Mucosa of descending colon (tissue), 3 donors: Measurements from ENCODE around the gene APOL6. TPM values are rescaled to one million over a fixed set of nuclear protein-coding genes. Genes with fewer than 3 reads are reported as not detected.

Source experiments
- ATAC-seq: fragments of 200-7000 bp; cut with Tn5 transposase; one replicate; pipeline ENCODE4 v1.9.1; 2020; ENCODE audit warnings: mild to moderate bottlenecking, moderate library complexity
- DNase-seq, 3 donors: peaks; one replicate each; pipeline ENCODE4 v3.0.0-alpha.2; 2020
- H3K36me3 ChIP-seq: fragments of 200-600 bp; one replicate; pipeline ENCODE4 v1.8.0; 2021; ENCODE audit warnings: low read depth, mild to moderate bottlenecking
- H3K4me1 ChIP-seq: fragments of 200-600 bp; one replicate; pipeline ENCODE4 v1.8.0; 2021; ENCODE audit warnings: low read depth, mild to moderate bottlenecking
- H3K4me3 ChIP-seq: fragments of 200-600 bp; one replicate; pipeline ENCODE4 v1.8.0; 2021; ENCODE audit warnings: mild to moderate bottlenecking
- H3K9me3 ChIP-seq: fragments of 200-600 bp; one replicate; pipeline ENCODE4 v1.8.0; 2021; ENCODE audit warnings: mild to moderate bottlenecking
- CTCF ChIP-seq: fragments of 200-600 bp; IDR thresholded peaks from one replicate; pipeline ENCODE4 v1.8.0; 2022; ENCODE audit warnings: antibody characterized with exemption, mild to moderate bottlenecking
- intact Hi-C, 2 donors: fragments of 100-400 bp; cut with DNase I in 1 of 2; cut with micrococcal nuclease in 1 of 2; formaldehyde crosslinking; loops; one replicate each; pipeline versions ENCODE4 v1.11.0 to v1.11.1; 2022; cut with DNase I, micrococcal nuclease
- total RNA-seq, 3 donors: library from RNA; stranded (reverse); fragmentation: NEBNext Ultra II Directional in 2 of 3; extraction: Animal tissue kit (Norgen Biotek cat#: 25700) in 2 of 3; gene quantifications; one replicate each; pipeline versions ENCODE4 v1.2.1 to v1.2.4, GENCODE V29; 2021 to 2023
- donor health status: DM: no; HTN: no; CAD: no; lungs with moderate emphysema.
- donor health status: DM: no; HTN: no; CAD: no.
- donor health status: DM: no; HTN: yes; CAD: no.

Gene APOL6
- total RNA-seq, 3 donors from 2014 or later: 40.3 to 43.1 (median 42.1) TPM

- Histone ChIP-seq H3K9me3 (no peaks in the 10 kb centered on the region), H3K4me1 (no peaks in the 10 kb centered on the region), H3K4me3 (no peak overlapping the region), H3K36me3 (no peaks in the 10 kb centered on the region)
- TF ChIP-seq CTCF: no peak
- DNase-seq: no peak
- peak; percentile 34 for ATAC-seq
- intact Hi-C loops: no loop called here
These were observed 46.3 kb upstream of the APOL6 start for GRCh38 chr22:35601743-35602615.

GRCh38 chr22:35604621-35605368 is 43.5 kb upstream of the APOL6 start:
- H3K9me3 ChIP-seq: no peaks in the 10 kb centered on the region
- H3K4me1 ChIP-seq: no peaks in the 10 kb centered on the region
- DNase-seq (no peak), ATAC-seq (no peak)
- TF ChIP-seq CTCF: no peak
- intact Hi-C loops: no loop called here
- H3K36me3 ChIP-seq: no peaks in the 10 kb centered on the region
- no peak overlapping the region for H3K4me3 ChIP-seq

GRCh38 chr22:35605369-35605680 is 42.9 kb upstream of the APOL6 start:
- intact Hi-C loops: no loop called here
- H3K36me3 ChIP-seq: no peaks in the 10 kb centered on the region
- no peaks in the 10 kb centered on the region for H3K4me1 ChIP-seq
- no peaks in the 10 kb centered on the region for H3K9me3 ChIP-seq
- no peak for TF ChIP-seq CTCF
- ATAC-seq (no peak), DNase-seq (no peak)
- no peak overlapping the region for H3K4me3 ChIP-seq

GRCh38 chr22:35605851-35606481 is 42.3 kb upstream of the APOL6 start:
- no peak for ATAC-seq
- H3K9me3 ChIP-seq: no peaks in the 10 kb centered on the region
- no peak for DNase-seq
- no peak overlapping the region for H3K4me3 ChIP-seq
- TF ChIP-seq CTCF: no peak
- intact Hi-C loops: no loop called here
- no peaks in the 10 kb centered on the region for H3K36me3 ChIP-seq
- H3K4me1 ChIP-seq: no peaks in the 10 kb centered on the region

- ATAC-seq: no peak
- intact Hi-C loops: no loop called here
- DNase-seq: no peak
- Histone ChIP-seq H3K4me1 (no peaks in the 10 kb centered on the region), H3K36me3 (no peaks in the 10 kb centered on the region), H3K4me3 (no peak overlapping the region), H3K9me3 (no peaks in the 10 kb centered on the region)
- TF ChIP-seq CTCF: no peak
These were observed 41.3 kb upstream of the APOL6 start for GRCh38 chr22:35606916-35607315.
